ENCODE measurements around the gene CDH12.
"Not testable (repeated sequence)": the region's sequence is repeated elsewhere in the genome, so short reads cannot be mapped to it uniquely, and the experiment has no call there.

The CDH12 gene

DNA sequence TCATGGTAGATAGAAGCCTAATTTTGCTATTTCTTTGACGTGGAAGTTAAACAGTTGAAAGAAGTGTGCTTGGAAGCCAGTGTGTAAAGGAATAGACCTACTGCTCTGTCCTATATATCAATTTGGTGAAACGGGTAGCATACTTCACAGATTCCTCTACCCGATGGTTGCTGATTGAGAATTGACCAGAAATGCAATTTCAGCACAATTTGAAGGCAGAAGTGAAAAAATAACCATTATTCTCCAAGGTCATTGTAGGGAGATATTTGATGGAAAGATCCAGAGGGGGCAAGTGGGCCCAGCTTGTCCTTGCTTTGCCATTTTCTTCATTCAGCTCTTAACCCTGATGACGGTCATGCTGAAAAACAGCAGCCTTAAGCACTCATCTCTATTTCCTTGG lies 15.3 kb downstream of the CDH12 start:
- H3K27ac Mint-ChIP-seq: no peak overlapping the region
- no peaks in the 10 kb centered on the region for H3K27me3 Mint-ChIP-seq (ENCODE audit: low read depth)
- H3K4me1 Mint-ChIP-seq (ENCODE audit: low read depth): no peaks in the 10 kb centered on the region
- no peaks in the 10 kb centered on the region for H3K36me3 Mint-ChIP-seq (ENCODE audit: low read depth)
- H3K9me3 Mint-ChIP-seq: peaks cover 11% of the 10 kb centered on the region
- H3K4me3 Mint-ChIP-seq: no peak overlapping the region

DNA sequence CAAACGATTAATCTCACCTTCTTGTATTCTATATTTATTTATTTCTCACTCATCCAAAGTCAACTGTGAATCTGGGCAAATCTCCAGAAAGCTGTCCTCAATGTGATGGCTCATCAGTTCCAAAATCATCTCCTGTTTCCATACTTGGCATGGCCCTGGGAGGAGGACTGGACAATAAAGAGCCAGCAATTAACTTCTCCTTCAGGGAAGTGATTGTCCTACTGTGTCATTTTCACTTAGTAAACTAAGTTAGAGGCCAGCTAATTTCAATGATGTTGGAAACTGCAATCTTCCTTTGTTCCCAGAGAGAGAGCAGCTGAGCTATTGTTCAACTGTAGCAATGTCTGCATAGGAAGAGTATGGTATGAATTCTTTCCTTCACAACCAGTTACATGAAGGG lies 17.5 kb downstream of the CDH12 start:
- Mint-ChIP-seq H3K27me3 (ENCODE audit: low read depth) (no peaks in the 10 kb centered on the region), H3K9me3 (peaks cover 2% of the 10 kb centered on the region), H3K27ac (no peak overlapping the region), H3K36me3 (ENCODE audit: low read depth) (no peaks in the 10 kb centered on the region), H3K4me1 (ENCODE audit: low read depth) (no peaks in the 10 kb centered on the region), H3K4me3 (no peak overlapping the region)

DNA sequence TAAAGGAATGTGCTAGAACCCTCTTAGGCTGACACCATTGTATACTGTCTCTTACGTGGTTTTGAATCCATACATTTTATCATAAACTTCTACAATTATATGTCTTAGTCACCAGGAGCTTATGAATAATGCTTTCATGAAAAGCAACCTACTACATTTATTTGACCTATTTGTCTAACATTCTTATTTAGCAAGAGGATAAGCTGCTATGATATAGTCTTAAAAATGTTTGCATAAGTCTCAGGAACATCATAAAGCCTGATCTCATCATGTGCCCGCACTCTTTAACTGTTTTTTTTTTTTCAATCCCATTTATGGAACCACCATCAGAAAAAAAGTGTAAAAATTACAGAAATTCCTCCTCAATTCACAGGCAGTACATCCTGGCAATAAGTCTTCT lies 59.7 kb downstream of the CDH12 start:
- Mint-ChIP-seq H3K27ac (no peak overlapping the region), H3K36me3 (ENCODE audit: low read depth) (no peaks in the 10 kb centered on the region), H3K9me3 (peaks cover 4% of the 10 kb centered on the region)

DNA sequence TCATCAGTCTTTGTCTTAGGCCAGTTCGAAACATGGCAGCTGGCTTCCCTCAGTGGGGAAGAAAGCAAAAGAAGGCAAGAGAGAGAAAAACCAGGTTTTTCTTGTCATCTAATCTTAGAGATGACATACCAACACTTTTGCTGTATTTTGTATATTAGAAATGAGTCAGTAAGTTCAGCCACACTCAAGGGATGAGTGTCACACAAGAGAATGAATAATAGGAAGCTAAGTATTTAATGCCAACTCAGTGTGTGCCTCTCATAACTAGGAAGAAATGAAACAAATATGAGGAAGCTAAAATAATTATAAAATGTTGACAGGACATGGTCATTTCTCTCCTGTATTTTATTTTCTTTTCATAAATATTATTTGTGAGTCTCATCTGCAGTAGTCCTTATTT lies 65.3 kb downstream of the CDH12 start:
- Mint-ChIP-seq H3K27me3 (ENCODE audit: low read depth) (no peaks in the 10 kb centered on the region), H3K4me3 (no peak overlapping the region), H3K4me1 (ENCODE audit: low read depth) (no peaks in the 10 kb centered on the region), H3K27ac (no peak overlapping the region), H3K36me3 (ENCODE audit: low read depth) (no peaks in the 10 kb centered on the region), H3K9me3 (peaks cover 18% of the 10 kb centered on the region)

More for the DNA sequence above, 59.7 kb downstream of the CDH12 start:
- no peaks in the 10 kb centered on the region for H3K27me3 Mint-ChIP-seq (ENCODE audit: low read depth)
- H3K4me3 Mint-ChIP-seq: no peak overlapping the region
- no peaks in the 10 kb centered on the region for H3K4me1 Mint-ChIP-seq (ENCODE audit: low read depth)

DNA sequence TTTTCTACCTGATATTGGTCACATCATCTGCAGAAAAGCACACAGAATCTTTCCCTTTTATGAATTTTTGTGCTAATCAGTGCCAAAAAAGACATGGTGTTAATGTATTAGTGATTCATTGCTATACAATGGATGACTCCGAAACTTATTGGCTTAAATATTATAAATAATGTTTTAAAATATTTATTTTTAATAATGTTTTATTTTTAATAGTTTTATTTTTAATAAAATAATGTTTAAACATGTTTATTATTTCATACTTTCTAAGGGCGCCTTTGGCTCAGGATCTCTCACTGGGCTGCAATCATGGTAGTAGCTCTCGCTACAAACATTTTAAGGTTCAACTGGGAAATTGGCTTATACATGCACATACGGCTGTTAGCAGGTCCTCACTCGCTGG lies 65.7 kb downstream of the CDH12 start:
- Mint-ChIP-seq H3K9me3 (peaks cover 20% of the 10 kb centered on the region), H3K27me3 (ENCODE audit: low read depth) (no peaks in the 10 kb centered on the region), H3K27ac (no peak overlapping the region), H3K4me1 (ENCODE audit: low read depth) (no peaks in the 10 kb centered on the region), H3K36me3 (ENCODE audit: low read depth) (no peaks in the 10 kb centered on the region), H3K4me3 (no peak overlapping the region)

DNA sequence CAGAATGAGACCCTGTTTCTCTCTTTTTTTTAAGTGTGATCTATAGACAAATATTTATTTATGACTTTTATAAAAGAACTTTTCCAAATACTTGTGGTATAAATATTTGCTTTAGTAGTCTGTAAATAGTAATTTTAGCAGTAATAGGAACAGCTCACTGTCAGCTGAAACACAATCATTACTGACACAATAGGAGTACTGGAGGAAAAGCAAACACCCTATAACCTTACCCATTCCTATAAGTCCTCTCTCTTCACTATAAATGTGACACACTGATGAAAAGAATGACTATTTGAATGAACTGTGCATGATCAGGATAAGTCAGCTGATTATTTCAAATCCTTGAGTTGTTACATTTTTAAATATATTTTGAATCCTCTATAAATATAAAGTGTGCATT lies 72.4 kb downstream of the CDH12 start:
- Mint-ChIP-seq H3K27me3 (ENCODE audit: low read depth) (no peaks in the 10 kb centered on the region), H3K4me1 (ENCODE audit: low read depth) (no peaks in the 10 kb centered on the region), H3K27ac (no peak overlapping the region), H3K36me3 (ENCODE audit: low read depth) (no peaks in the 10 kb centered on the region), H3K9me3 (peaks cover 18% of the 10 kb centered on the region), H3K4me3 (no peak overlapping the region)

DNA sequence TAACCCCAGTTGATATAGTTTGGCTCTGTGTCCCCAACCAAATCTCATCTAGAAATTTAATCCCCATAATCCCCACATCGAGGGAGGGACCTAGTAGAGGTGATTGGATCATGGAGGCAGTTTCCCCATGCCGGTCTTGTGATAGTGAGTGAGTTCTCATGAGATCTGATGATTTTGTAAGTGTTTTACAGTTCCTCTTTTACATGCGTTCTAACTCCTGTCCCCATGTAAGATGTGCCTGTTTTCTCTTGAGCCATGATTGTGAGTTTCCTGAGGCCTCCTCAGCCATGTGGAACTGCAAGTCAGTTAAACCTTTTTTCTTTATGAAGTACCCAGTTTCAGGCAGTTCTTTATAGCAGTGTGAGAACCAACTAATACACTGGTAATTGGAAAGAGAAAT lies 73.6 kb downstream of the CDH12 start:
- H3K4me1 Mint-ChIP-seq (ENCODE audit: low read depth): no peaks in the 10 kb centered on the region
- H3K27ac Mint-ChIP-seq: no peak overlapping the region
- H3K4me3 Mint-ChIP-seq: no peak overlapping the region
- H3K9me3 Mint-ChIP-seq: peaks cover 15% of the 10 kb centered on the region
- no peaks in the 10 kb centered on the region for H3K36me3 Mint-ChIP-seq (ENCODE audit: low read depth)
- H3K27me3 Mint-ChIP-seq (ENCODE audit: low read depth): no peaks in the 10 kb centered on the region

DNA sequence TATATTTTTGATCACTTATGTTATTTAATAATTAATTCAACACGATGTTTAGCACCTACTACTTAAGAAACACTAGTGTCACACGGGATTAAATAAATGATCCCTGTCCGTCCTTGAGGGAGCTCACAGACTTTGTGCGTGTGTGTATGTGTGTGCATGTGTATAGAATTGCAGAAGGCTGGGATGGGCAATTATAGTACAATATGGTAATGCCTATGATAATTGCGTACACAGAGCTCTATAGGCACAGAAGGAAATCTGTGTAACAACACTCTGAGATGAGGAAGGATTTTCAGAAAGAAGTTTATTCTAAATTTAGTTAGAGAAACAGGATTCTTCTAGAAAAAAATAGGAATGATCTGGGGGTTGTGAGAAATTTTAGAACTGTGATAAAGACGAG lies 76.9 kb downstream of the CDH12 start:
- H3K36me3 Mint-ChIP-seq (ENCODE audit: low read depth): no peaks in the 10 kb centered on the region
- no peak overlapping the region for H3K4me3 Mint-ChIP-seq
- peaks cover 7% of the 10 kb centered on the region for H3K9me3 Mint-ChIP-seq
- no peaks in the 10 kb centered on the region for H3K27me3 Mint-ChIP-seq (ENCODE audit: low read depth)
- H3K27ac Mint-ChIP-seq: no peak overlapping the region
- H3K4me1 Mint-ChIP-seq (ENCODE audit: low read depth): no peaks in the 10 kb centered on the region

DNA sequence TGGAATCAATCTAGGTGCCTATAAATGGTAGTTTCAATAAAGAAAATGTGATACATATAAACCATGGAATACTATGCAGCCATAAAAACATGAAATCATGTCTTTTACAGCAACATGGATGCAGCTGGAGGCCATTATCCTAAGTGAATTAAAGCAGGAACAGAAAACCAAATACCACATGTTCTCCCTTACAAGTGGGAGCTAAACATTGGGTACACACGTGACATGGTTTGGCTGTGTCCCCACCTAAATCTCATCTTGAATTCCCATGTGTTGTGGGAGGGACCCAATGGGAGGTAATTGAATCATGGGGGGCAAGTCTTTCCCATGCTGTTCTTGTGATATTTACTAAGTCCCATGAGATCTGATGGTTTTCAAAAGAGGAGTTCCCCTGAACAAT lies 78.9 kb downstream of the CDH12 start:
- not testable (repeated sequence) for H3K4me3 Mint-ChIP-seq; H3K27ac Mint-ChIP-seq; H3K36me3 Mint-ChIP-seq (ENCODE audit: low read depth)

DNA sequence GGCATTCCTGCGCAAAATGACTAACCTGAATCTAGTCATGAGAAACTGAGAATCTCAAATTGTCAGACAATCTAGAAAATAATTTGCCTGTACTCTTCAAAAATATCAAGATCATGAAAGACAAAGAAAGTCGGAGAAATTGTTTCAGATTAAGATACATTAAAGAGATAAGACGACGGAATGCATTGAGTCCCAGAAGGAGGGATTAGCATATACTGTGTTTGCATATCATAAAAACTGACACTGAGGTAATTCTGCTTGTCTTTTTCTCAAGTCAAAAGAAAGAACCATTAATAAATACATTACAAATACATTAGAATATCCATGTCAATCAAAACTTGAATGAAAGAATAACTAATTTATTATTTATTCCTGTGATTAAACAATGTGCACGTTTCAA lies 88.4 kb downstream of the CDH12 start:
- Mint-ChIP-seq H3K9me3 (peaks cover 6% of the 10 kb centered on the region), H3K4me3 (no peak overlapping the region), H3K4me1 (ENCODE audit: low read depth) (no peaks in the 10 kb centered on the region), H3K36me3 (ENCODE audit: low read depth) (no peaks in the 10 kb centered on the region), H3K27me3 (ENCODE audit: low read depth) (no peaks in the 10 kb centered on the region), H3K27ac (no peak overlapping the region)

More for the DNA sequence above, 78.9 kb downstream of the CDH12 start:
- H3K9me3 Mint-ChIP-seq; H3K27me3 Mint-ChIP-seq (ENCODE audit: low read depth); H3K4me1 Mint-ChIP-seq (ENCODE audit: low read depth): not testable (repeated sequence)

DNA sequence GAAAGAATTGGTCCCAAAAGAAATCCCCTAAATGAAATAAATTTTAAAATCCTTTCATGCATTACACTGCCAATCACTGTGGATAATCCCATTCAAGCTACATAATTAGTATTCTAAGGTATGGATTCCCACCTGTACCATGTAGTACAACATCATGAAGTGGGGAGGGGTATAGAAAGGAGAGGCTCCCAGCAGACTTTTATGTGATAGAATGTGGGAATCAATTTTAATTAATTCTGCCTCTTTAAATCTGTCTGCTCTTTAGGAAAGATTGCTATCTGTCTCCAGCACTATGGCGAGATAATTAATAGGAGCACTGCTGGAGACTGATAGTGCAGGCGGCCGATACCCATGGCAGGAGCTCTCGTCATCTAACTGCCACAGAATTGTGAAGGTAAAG lies 95.4 kb downstream of the CDH12 start:
- no peaks in the 10 kb centered on the region for H3K27me3 Mint-ChIP-seq (ENCODE audit: low read depth)

DNA sequence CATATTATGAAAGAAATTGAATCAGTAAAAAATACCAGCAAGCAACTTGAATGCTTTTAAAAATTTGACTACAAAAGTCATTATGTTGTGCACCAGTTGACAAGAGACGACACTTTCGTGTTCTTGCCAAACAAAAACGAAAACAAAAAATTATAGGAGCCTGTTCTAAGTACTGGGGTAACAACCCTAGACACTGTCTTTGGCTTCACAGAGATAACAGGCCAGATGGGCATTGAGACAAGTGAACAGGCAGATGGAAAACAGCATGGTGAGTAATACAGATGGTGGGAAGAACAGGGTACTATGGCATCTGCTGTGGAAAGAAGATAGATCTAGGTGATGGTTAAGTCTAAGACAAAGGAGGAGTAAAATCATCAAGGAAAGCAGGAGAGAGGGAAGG lies 99.0 kb downstream of the CDH12 start:
- no peaks in the 10 kb centered on the region for H3K27me3 Mint-ChIP-seq (ENCODE audit: low read depth)
- no peaks in the 10 kb centered on the region for H3K4me1 Mint-ChIP-seq (ENCODE audit: low read depth)
- no peak overlapping the region for H3K4me3 Mint-ChIP-seq
- no peak overlapping the region for H3K27ac Mint-ChIP-seq
- H3K9me3 Mint-ChIP-seq: peaks cover 21% of the 10 kb centered on the region
- H3K36me3 Mint-ChIP-seq (ENCODE audit: low read depth): no peaks in the 10 kb centered on the region

More for the DNA sequence above, 95.4 kb downstream of the CDH12 start:
- Mint-ChIP-seq H3K4me1 (ENCODE audit: low read depth) (no peaks in the 10 kb centered on the region), H3K36me3 (ENCODE audit: low read depth) (no peaks in the 10 kb centered on the region), H3K9me3 (peaks cover 12% of the 10 kb centered on the region), H3K27ac (no peak overlapping the region), H3K4me3 (no peak overlapping the region)

DNA sequence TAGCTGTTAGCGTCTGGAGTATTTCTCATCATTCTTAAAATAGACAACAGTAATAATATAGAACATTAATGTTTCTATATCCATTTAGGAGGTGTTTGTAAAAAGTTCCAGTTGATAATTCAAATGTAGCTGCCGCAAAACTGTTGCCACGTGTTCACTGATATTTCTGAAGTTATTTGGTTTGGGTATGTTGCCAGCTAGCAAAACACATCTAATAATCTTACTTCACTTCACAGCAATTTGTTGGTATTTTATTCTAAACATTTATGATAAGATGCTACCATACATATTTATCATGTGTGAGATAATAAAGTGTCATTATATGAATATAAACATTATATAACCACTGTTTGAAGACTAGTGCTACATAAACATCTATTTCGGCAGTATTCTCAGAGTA lies 101.6 kb downstream of the CDH12 start:
- no peaks in the 10 kb centered on the region for H3K36me3 Mint-ChIP-seq (ENCODE audit: low read depth)
- no peaks in the 10 kb centered on the region for H3K4me1 Mint-ChIP-seq (ENCODE audit: low read depth)
- H3K9me3 Mint-ChIP-seq: peaks cover 21% of the 10 kb centered on the region
- no peak overlapping the region for H3K4me3 Mint-ChIP-seq
- no peaks in the 10 kb centered on the region for H3K27me3 Mint-ChIP-seq (ENCODE audit: low read depth)
- no peak overlapping the region for H3K27ac Mint-ChIP-seq

DNA sequence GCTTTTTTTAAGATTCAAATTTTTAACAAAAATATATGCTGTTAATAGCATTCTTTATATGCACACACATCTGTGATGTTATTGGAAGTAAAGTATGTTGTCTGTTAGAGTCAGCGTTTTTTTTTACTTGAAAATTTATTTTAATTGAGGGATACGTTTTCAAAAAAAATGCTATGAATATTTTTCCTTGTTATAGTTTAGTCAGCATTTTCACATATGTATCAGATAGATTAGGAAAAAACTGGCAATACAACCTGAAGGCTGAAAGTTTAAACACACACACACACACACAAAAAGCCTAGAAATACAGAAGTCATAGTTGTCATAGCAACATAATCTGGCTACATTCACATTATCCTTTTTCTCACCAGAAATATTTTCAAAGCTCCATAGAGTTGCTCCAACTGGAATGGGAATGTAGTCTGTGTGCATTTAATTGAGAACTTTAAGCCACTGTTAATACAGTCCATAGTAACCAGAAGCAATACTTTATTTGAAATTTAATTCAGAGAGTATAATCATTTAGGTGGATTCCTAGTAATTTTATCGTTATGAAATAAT lies 116.6 kb downstream of the CDH12 start:
- no peaks in the 10 kb centered on the region for H3K4me1 Mint-ChIP-seq (ENCODE audit: low read depth)
- no peak overlapping the region for H3K27ac Mint-ChIP-seq
- H3K9me3 Mint-ChIP-seq: peaks cover 4% of the 10 kb centered on the region
- no peaks in the 10 kb centered on the region for H3K27me3 Mint-ChIP-seq (ENCODE audit: low read depth)
- H3K4me3 Mint-ChIP-seq: no peak overlapping the region
- no peaks in the 10 kb centered on the region for H3K36me3 Mint-ChIP-seq (ENCODE audit: low read depth)

DNA sequence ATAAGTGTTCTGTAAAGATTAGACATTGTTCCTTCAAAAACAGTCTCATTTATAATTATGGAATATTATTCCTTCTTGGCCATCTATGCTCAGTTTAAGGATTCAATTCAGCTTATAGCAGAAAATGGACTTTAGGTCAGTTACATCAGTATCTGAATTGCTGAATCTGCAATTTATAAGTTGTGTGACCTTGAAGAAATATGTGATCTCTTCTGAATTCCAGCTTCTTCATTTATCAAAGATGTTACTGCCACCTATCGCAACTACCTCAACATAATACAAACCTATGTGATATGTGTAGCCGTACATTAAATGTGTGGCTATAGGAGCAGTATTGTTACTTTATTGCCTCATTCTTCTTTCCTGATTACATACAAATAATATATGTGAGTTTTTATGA lies 118.2 kb downstream of the CDH12 start:
- Mint-ChIP-seq H3K4me1 (ENCODE audit: low read depth) (no peaks in the 10 kb centered on the region), H3K27ac (no peak overlapping the region), H3K9me3 (peaks cover 4% of the 10 kb centered on the region), H3K27me3 (ENCODE audit: low read depth) (no peaks in the 10 kb centered on the region), H3K4me3 (no peak overlapping the region), H3K36me3 (ENCODE audit: low read depth) (no peaks in the 10 kb centered on the region)

DNA sequence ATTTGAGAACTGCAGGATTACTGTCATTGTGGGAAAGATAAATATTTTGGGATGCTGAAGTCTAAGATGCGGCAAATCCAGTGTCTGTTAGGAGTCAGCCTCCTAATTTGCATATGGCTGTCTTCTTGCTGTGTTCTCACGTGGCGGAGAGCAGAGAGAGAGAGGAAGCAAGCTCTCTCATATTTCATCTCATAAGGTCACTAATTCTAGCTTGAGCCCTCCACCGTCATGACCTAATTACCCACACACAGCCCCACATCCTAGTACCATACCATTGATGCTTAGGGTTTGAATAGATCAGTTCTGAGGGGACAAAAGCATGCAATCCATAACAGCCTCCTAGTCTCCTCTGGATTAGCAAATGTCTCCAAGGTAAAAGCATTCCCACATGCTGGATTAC lies 124.5 kb downstream of the CDH12 start:
- Mint-ChIP-seq H3K4me1 (ENCODE audit: low read depth) (no peaks in the 10 kb centered on the region), H3K27me3 (ENCODE audit: low read depth) (no peaks in the 10 kb centered on the region), H3K9me3 (peaks cover 4% of the 10 kb centered on the region), H3K27ac (no peak overlapping the region), H3K36me3 (ENCODE audit: low read depth) (no peaks in the 10 kb centered on the region), H3K4me3 (no peak overlapping the region)

All from T-helper 1 cell treated with Interleukin-12 subunit alpha and Interleukin-12 subunit beta and Interleukin-4 antibody, amounts not matched to agents 30 μg/mL and 1 μg/mL, for 36 hours (primary cell).